ENCODE results near the gene DIS3L2. TPM values are rescaled to one million over a fixed set of nuclear protein-coding genes. Genes with fewer than 3 reads are reported as not detected.

Gene DIS3L2
- polyA plus RNA-seq, 2 donors, result 16.6 to 23.3 TPM

DNA sequence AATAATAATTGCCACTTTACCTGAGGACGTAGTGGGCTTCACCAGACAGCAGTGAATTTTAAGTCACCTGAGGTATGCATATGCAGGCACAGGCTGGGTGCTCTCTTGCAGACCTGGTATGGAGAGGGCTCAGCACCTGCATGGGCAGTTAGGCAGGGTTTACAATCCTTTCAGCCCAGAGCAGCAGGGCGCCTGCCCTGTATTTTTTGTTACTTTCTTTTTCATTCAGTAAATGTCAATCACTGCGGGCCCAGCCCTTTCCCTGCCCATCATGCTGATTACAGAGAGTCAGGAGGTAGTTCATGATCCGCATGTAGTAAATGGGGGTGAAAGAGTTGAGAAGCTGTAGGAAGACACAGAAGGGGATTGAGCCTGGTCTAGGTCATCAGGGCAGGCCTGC is 270.0 kb downstream of the DIS3L2 start:
- Histone ChIP-seq H3K36me3 (ENCODE audit: control insufficient read depth in 2 of 2, insufficient read depth in 2 of 2, low read length in 1 of 2) (no peaks in the 10 kb centered on the region), H3K4me1 (ENCODE audit: control insufficient read depth in 2 of 2, insufficient read depth in 2 of 2, low read length in 1 of 2) (peaks cover 0 to 15% of the 10 kb centered on the region in 2 donors), H3K27me3 (ENCODE audit: control insufficient read depth in 1 of 2, insufficient read depth in 2 of 2, low read length in 2 of 2) (no peaks in the 10 kb centered on the region), H3K4me3 (ENCODE audit: low read depth in 1 of 2, low read length in 2 of 2) (no peak overlapping the region), H3K27ac (ENCODE audit: low read depth in 2 of 2, low read length in 1 of 2) (no peak overlapping the region), H3K9me3 (ENCODE audit: control insufficient read depth in 2 of 2, insufficient read depth in 1 of 2, low read depth in 1 of 2, low read length in 1 of 2) (no peaks in the 10 kb centered on the region)
- 87 to 88% methylated on average over 4 of the region's 4 CpGs for WGBS, 2 donors

DNA sequence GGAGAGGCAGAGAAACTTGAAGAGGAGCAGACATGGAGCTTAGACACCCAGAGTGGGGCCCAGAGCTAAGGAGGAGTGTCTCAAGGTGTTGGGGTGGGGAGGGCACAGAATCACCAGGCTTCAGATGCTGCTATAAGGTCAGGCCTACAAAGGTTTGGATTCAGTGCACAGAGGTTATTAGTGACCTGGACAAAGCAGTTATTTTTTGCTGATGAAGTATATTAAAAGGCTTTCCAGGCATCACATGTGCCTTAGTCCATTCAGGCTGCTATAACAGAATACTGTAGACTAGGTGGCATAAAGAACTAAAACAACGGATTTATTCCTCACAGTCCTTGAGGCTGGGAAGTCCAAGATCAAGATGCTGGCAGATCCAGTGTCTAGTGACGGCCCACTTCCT is 271.4 kb downstream of the DIS3L2 start:
- no peaks in the 10 kb centered on the region for H3K36me3 ChIP-seq (ENCODE audit: control insufficient read depth in 2 of 2, insufficient read depth in 2 of 2, low read length in 1 of 2)
- H3K9me3 ChIP-seq (ENCODE audit: control insufficient read depth in 2 of 2, insufficient read depth in 1 of 2, low read depth in 1 of 2, low read length in 1 of 2), result no peaks in the 10 kb centered on the region
- H3K4me3 ChIP-seq (ENCODE audit: low read depth in 1 of 2, low read length in 2 of 2), result no peak overlapping the region
- 90 to 95% methylated on average over 2 of the region's 2 CpGs for WGBS, 2 donors
- H3K27ac ChIP-seq (ENCODE audit: low read depth in 2 of 2, low read length in 1 of 2), result peak overlapping the region in 1 of 2 donors; percentile 16
- H3K4me1 ChIP-seq (ENCODE audit: control insufficient read depth in 2 of 2, insufficient read depth in 2 of 2, low read length in 1 of 2), result peaks cover 0 to 19% of the 10 kb centered on the region in 2 donors
- no peaks in the 10 kb centered on the region for H3K27me3 ChIP-seq (ENCODE audit: control insufficient read depth in 1 of 2, insufficient read depth in 2 of 2, low read length in 2 of 2)

DNA sequence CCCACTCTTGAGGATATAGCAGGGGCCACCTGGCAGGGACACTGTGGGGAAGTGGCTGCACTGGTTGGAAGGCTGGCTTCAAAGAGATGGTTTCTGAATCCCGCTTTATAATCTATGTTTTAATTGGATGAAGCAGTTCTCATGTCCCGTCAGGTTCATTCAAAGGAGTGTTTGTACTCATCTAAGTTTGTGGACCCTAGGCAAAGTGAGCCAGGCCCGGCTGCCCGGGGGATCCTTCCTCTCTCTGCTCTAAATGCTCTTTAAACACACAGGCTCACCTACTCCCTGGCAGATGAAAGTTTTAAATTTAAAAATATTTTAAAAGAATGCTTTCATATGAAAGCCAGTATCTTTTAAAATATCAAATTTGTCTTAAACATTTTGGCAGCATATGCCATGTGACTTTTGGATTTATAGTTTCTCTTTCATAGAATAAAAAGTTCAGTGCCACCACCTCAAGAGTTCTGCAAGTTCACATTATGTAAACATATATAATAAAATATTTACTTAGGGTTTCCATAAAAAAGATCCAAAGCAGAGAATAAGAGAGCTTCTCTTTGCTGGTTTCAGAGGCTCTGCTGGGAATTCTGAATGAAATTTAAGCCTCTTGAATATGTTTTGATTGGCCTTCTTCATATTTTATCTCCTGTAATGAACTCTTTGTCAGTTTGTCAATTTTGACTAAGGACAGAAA is 273.6 kb downstream of the DIS3L2 start:
- WGBS, 2 donors, result 57 to 83% methylated on average over 4 of the region's 4 CpGs
- H3K27me3 ChIP-seq (ENCODE audit: control insufficient read depth in 1 of 2, insufficient read depth in 2 of 2, low read length in 2 of 2), result no peaks in the 10 kb centered on the region
- peaks cover 3% of the 10 kb centered on the region in 2 donors for H3K36me3 ChIP-seq (ENCODE audit: control insufficient read depth in 2 of 2, insufficient read depth in 2 of 2, low read length in 1 of 2)
- peaks cover 0 to 23% of the 10 kb centered on the region in 2 donors for H3K4me1 ChIP-seq (ENCODE audit: control insufficient read depth in 2 of 2, insufficient read depth in 2 of 2, low read length in 1 of 2)
- H3K27ac ChIP-seq (ENCODE audit: low read depth in 2 of 2, low read length in 1 of 2), result no peak overlapping the region
- no peak overlapping the region for H3K4me3 ChIP-seq (ENCODE audit: low read depth in 1 of 2, low read length in 2 of 2)
- no peaks in the 10 kb centered on the region for H3K9me3 ChIP-seq (ENCODE audit: control insufficient read depth in 2 of 2, insufficient read depth in 1 of 2, low read depth in 1 of 2, low read length in 1 of 2)

DNA sequence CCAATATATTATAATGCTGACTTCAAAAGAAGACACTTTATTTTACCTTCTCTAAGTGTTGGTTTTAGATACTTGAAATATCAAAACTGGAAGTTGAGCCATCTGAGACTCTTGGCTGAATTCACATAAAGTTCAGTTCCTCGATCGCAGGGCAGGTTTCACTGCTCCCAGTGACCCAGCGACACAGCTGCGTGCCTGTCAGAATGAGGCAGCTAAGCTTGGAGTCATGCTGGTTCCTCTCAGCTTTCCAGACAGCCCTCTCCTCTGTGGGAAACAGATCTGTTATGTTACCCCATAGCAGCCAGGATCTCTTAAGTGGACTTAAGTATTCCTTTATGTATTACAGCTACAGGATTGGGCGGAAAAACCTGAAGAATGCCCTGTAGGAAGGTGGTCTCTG is 274.2 kb downstream of the DIS3L2 start:
- H3K4me3 ChIP-seq (ENCODE audit: low read depth in 1 of 2, low read length in 2 of 2), result no peak overlapping the region
- peak overlapping the region; percentile 63 to 68 for H3K27ac ChIP-seq (ENCODE audit: low read depth in 2 of 2, low read length in 1 of 2)
- WGBS, 2 donors, result 51 to 56% methylated on average over 5 of the region's 5 CpGs
- no peaks in the 10 kb centered on the region for H3K9me3 ChIP-seq (ENCODE audit: control insufficient read depth in 2 of 2, insufficient read depth in 1 of 2, low read depth in 1 of 2, low read length in 1 of 2)
- H3K27me3 ChIP-seq (ENCODE audit: control insufficient read depth in 1 of 2, insufficient read depth in 2 of 2, low read length in 2 of 2), result no peaks in the 10 kb centered on the region
- H3K36me3 ChIP-seq (ENCODE audit: control insufficient read depth in 2 of 2, insufficient read depth in 2 of 2, low read length in 1 of 2), result peaks cover 3% of the 10 kb centered on the region in 2 donors
- peaks cover 0 to 23% of the 10 kb centered on the region in 2 donors for H3K4me1 ChIP-seq (ENCODE audit: control insufficient read depth in 2 of 2, insufficient read depth in 2 of 2, low read length in 1 of 2)

DNA sequence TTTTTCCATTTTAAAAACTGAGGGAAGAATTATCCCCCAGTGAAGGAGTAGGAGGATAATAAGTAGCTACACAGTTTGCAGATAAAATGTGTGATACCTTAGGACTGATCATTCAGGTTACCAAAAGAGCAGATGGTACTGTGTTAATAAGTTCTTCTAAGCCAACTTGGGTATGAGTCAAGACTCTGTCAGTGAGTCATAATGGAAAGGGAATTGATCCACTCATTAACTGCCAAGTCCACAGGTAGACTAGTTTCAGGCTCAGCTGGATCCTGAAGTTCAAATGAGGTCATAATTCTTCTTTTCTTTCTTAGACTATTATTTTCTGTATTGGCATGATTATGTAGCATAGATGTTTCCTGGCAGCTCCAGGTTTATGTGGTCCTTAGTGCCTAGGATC is 274.7 kb downstream of the DIS3L2 start:
- no peaks in the 10 kb centered on the region for H3K27me3 ChIP-seq (ENCODE audit: control insufficient read depth in 1 of 2, insufficient read depth in 2 of 2, low read length in 2 of 2)
- H3K4me1 ChIP-seq (ENCODE audit: control insufficient read depth in 2 of 2, insufficient read depth in 2 of 2, low read length in 1 of 2), result peaks cover 0 to 23% of the 10 kb centered on the region in 2 donors
- H3K27ac ChIP-seq (ENCODE audit: low read depth in 2 of 2, low read length in 1 of 2), result peak overlapping the region in 1 of 2 donors; percentile 68
- H3K9me3 ChIP-seq (ENCODE audit: control insufficient read depth in 2 of 2, insufficient read depth in 1 of 2, low read depth in 1 of 2, low read length in 1 of 2), result no peaks in the 10 kb centered on the region
- no peak overlapping the region for H3K4me3 ChIP-seq (ENCODE audit: low read depth in 1 of 2, low read length in 2 of 2)
- peaks cover 3% of the 10 kb centered on the region in 2 donors for H3K36me3 ChIP-seq (ENCODE audit: control insufficient read depth in 2 of 2, insufficient read depth in 2 of 2, low read length in 1 of 2)

DNA sequence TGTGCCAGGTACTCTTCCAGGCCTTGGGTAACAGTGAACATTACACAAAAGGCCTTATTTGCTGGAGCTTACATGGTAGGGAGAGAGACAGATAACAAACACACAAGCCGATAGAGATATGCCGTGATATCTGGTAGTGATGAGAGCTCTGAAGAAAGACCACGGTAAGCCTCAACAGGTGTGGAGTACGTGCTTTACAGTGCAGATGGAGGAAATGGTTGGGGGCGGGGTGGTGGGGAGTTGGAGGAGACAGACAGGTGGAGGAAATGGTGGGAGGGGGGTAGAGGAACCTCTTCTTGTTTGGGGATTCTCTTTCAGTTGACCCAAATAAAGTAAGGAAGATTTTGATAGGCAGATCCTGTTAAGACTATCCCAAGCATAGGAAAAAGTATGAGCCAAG is 276.0 kb downstream of the DIS3L2 start:
- WGBS, 2 donors, result 80% methylated on average over 5 of the region's 5 CpGs
- Histone ChIP-seq H3K27me3 (ENCODE audit: control insufficient read depth in 1 of 2, insufficient read depth in 2 of 2, low read length in 2 of 2) (no peaks in the 10 kb centered on the region), H3K4me1 (ENCODE audit: control insufficient read depth in 2 of 2, insufficient read depth in 2 of 2, low read length in 1 of 2) (peaks cover 0 to 21% of the 10 kb centered on the region in 2 donors), H3K9me3 (ENCODE audit: control insufficient read depth in 2 of 2, insufficient read depth in 1 of 2, low read depth in 1 of 2, low read length in 1 of 2) (no peaks in the 10 kb centered on the region), H3K4me3 (ENCODE audit: low read depth in 1 of 2, low read length in 2 of 2) (no peak overlapping the region), H3K27ac (ENCODE audit: low read depth in 2 of 2, low read length in 1 of 2) (peak overlapping the region in 1 of 2 donors; percentile 34), H3K36me3 (ENCODE audit: control insufficient read depth in 2 of 2, insufficient read depth in 2 of 2, low read length in 1 of 2) (peaks cover 4 to 6% of the 10 kb centered on the region in 2 donors)

DNA sequence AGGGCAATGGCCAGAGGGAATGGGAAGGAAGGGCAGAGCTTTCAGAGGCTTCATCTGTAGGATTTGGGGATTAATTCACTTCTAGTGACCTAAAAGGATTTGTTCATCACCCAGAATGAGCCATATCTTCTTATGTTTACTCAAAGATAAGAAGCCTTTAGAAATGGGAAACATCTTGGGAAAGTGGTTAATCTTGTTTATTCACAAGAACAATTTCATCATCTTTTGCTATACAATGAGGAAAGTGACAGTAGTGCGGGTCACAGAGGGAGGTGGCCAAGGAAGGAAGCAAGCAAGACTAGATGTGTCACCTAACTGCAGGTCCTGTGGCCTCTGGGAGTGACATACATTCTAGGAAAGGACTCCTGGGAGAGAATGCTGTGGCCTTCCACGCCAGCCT is 276.6 kb downstream of the DIS3L2 start:
- peak overlapping the region; percentile 63 to 90 for H3K27ac ChIP-seq (ENCODE audit: low read depth in 2 of 2, low read length in 1 of 2)
- H3K27me3 ChIP-seq (ENCODE audit: control insufficient read depth in 1 of 2, insufficient read depth in 2 of 2, low read length in 2 of 2), result no peaks in the 10 kb centered on the region
- H3K9me3 ChIP-seq (ENCODE audit: control insufficient read depth in 2 of 2, insufficient read depth in 1 of 2, low read depth in 1 of 2, low read length in 1 of 2), result no peaks in the 10 kb centered on the region
- peaks cover 0 to 18% of the 10 kb centered on the region in 2 donors for H3K4me1 ChIP-seq (ENCODE audit: control insufficient read depth in 2 of 2, insufficient read depth in 2 of 2, low read length in 1 of 2)
- peaks cover 6 to 7% of the 10 kb centered on the region in 2 donors for H3K36me3 ChIP-seq (ENCODE audit: control insufficient read depth in 2 of 2, insufficient read depth in 2 of 2, low read length in 1 of 2)
- no peak overlapping the region for H3K4me3 ChIP-seq (ENCODE audit: low read depth in 1 of 2, low read length in 2 of 2)
- WGBS, 2 donors, result 67 to 73% methylated on average over 2 of the region's 2 CpGs

DNA sequence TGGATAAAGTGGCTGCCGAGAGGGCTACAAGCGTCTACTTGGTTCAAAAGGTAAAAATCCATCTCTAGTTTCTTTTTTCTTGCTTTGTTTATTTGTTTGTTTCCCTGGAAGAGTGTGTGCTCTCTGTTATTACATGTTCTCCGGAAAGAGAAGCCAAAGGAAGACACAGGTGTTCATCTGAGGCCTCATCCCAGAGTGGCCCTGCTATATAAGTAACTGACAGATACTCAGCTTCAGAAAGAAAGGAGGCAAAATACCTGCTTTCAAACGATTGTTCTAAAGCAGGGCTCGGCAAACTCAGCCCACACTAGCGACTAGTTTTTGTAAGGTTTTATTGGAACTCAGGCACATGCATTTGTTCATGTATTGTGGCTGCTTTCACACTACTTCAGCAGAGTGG is 277.1 kb downstream of the DIS3L2 start:
- Histone ChIP-seq H3K36me3 (ENCODE audit: control insufficient read depth in 2 of 2, insufficient read depth in 2 of 2, low read length in 1 of 2) (peaks cover 6 to 7% of the 10 kb centered on the region in 2 donors), H3K27ac (ENCODE audit: low read depth in 2 of 2, low read length in 1 of 2) (peak overlapping the region; percentile 14 to 57), H3K4me3 (ENCODE audit: low read depth in 1 of 2, low read length in 2 of 2) (no peak overlapping the region), H3K9me3 (ENCODE audit: control insufficient read depth in 2 of 2, insufficient read depth in 1 of 2, low read depth in 1 of 2, low read length in 1 of 2) (no peaks in the 10 kb centered on the region), H3K27me3 (ENCODE audit: control insufficient read depth in 1 of 2, insufficient read depth in 2 of 2, low read length in 2 of 2) (no peaks in the 10 kb centered on the region), H3K4me1 (ENCODE audit: control insufficient read depth in 2 of 2, insufficient read depth in 2 of 2, low read length in 1 of 2) (peaks cover 0 to 15% of the 10 kb centered on the region in 2 donors)
- WGBS, 2 donors, result 84% methylated on average over 6 of the region's 6 CpGs

DNA sequence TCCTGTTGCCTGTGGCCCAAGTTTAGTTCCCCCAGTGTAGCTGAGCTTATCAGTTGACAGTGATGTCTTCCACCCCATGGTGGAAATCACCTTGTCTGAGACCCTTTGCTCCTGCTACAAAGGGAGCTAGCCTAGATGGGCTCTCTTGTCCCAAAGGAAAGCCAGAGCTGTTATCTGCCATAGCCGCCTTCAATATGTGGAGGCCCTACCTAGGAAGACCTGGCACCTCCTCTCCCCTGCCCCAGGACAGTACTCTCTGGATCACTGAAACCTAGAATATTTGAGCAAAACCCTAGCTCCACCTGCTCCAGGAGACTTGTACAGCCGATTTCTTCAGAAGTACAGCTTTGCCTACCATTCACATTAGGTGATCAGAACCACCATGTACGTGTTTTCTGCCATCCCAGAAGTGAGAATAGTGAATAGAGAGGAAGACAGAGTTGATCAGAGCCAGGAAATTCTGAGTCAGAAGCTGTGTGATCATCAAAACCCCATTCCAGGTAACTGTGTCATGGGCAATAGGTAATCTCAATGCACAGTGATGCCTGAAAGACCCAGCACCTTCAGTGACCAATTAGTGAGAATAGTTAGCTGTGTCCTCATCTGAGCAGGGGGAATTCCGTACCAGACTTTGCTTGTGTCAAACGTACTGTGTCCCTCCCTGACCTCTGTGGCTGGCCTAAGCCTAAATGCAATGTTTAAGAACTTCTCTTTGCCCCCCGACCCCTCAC is 278.6 kb downstream of the DIS3L2 start:
- Histone ChIP-seq H3K27ac (ENCODE audit: low read depth in 2 of 2, low read length in 1 of 2) (no peak overlapping the region), H3K36me3 (ENCODE audit: control insufficient read depth in 2 of 2, insufficient read depth in 2 of 2, low read length in 1 of 2) (peaks cover 6 to 7% of the 10 kb centered on the region in 2 donors), H3K27me3 (ENCODE audit: control insufficient read depth in 1 of 2, insufficient read depth in 2 of 2, low read length in 2 of 2) (no peaks in the 10 kb centered on the region), H3K4me1 (ENCODE audit: control insufficient read depth in 2 of 2, insufficient read depth in 2 of 2, low read length in 1 of 2) (peaks cover 0 to 13% of the 10 kb centered on the region in 2 donors), H3K9me3 (ENCODE audit: control insufficient read depth in 2 of 2, insufficient read depth in 1 of 2, low read depth in 1 of 2, low read length in 1 of 2) (no peaks in the 10 kb centered on the region), H3K4me3 (ENCODE audit: low read depth in 1 of 2, low read length in 2 of 2) (no peak overlapping the region)
- WGBS, 2 donors, result 79 to 87% methylated on average over 6 of the region's 6 CpGs

Measured in esophagus (tissue), 2 donors.